ENCODE measurements around the gene AFF3. TPM values are rescaled to one million over a fixed set of nuclear protein-coding genes. Genes with fewer than 3 reads are reported as not detected.

AFF3 gene
- total and polyA plus RNA-seq, 2 donors (not counting 3 experiments of a cell fraction or from before 2014, with no cell fraction given): 0.06 to 0.07 TPM

- Histone ChIP-seq H3K9me3 (replicated peaks; ENCODE audit: control insufficient read depth, insufficient read depth, low read length) (no peaks in the 10 kb centered on the region), H3K27me3 (ENCODE audit: control insufficient read depth in 2 of 2, insufficient read depth in 2 of 2, low read length in 2 of 2) (peaks cover 0 to 3% of the 10 kb centered on the region in 2 experiments), H3K79me2 (ENCODE audit: control insufficient read depth, insufficient read depth, low read length) (no peaks in the 10 kb centered on the region), H3K27ac (ENCODE audit: insufficient read depth, low read depth, low read length) (no peak overlapping the region), H3K9ac (replicated peaks; ENCODE audit: extremely low read depth, insufficient read depth, low read length) (no peak overlapping the region), H3K4me3 (replicated peaks in 1 of 3; ENCODE audit: insufficient read depth in 1 of 3, low read depth in 1 of 3, low read length in 3 of 3) (no peak overlapping the region), H3K36me3 (ENCODE audit: control insufficient read depth in 2 of 2, extremely low read depth in 1 of 2, insufficient read depth in 2 of 2, low read length in 2 of 2) (no peaks in the 10 kb centered on the region), H2AFZ (ENCODE audit: low read depth, low read length) (no peak overlapping the region), H3K9me1 (replicated peaks; ENCODE audit: control insufficient read depth, extremely low read depth, insufficient read depth, low read length) (no peaks in the 10 kb centered on the region), H3K4me2 (ENCODE audit: insufficient read depth, low read length) (no peak overlapping the region), H4K20me1 (replicated peaks; ENCODE audit: control insufficient read depth, extremely low read depth, insufficient read depth, low read length) (no peaks in the 10 kb centered on the region), H3K4me1 (ENCODE audit: control insufficient read depth, extremely low read depth, insufficient read depth, low read length) (no peaks in the 10 kb centered on the region)
- intact Hi-C loops (cut with micrococcal nuclease): no loop called here
- dilution Hi-C loops (cut with MboI; ENCODE audit: extremely low pct_ligation_motif_present, low sequenced_read_pairs): no loop called here
- CTCF ChIA-PET: no interaction called here
- DNase-seq (ENCODE audit: low read depth, low spot score) (no peak), FAIRE-seq (no peak)
- POLR2A ChIA-PET: no interaction called here
- no TSS peak for BruUV-seq (replicated peaks)
- TF ChIP-seq GATA2 (IDR thresholded peaks at IDR 0.05; ENCODE audit: insufficient read depth, insufficient read length, low read depth, low read length): no peak
- no peak for TF ChIP-seq POLR2AphosphoS5 (IDR thresholded peaks at IDR 0.05; ENCODE audit: insufficient read depth, low read depth, low read length)
- no peak for TF ChIP-seq MYC (IDR thresholded peaks at IDR 0.05; ENCODE audit: low read depth, low read length)
- TF ChIP-seq JUN (IDR thresholded peaks at IDR 0.05; ENCODE audit: borderline replicate concordance, insufficient read depth, insufficient read length, low read depth): no peak
- no peak for TF ChIP-seq FOS (IDR thresholded peaks at IDR 0.05; ENCODE audit: borderline replicate concordance, insufficient read depth, low read length)
- no peak for TF ChIP-seq EZH2 (IDR thresholded peaks at IDR 0.05; ENCODE audit: borderline replicate concordance, low read depth, low read length, severe bottlenecking)
- no peak for TF ChIP-seq CTCF (IDR thresholded peaks at IDR 0.05; ENCODE audit: extremely low read depth in 1 of 2, insufficient read depth in 1 of 2, low read depth in 1 of 2, low read length in 2 of 2)
- TF ChIP-seq POLR2A (IDR thresholded peaks at IDR 0.05; ENCODE audit: low read depth, low read length): no peak
These were observed 16.8 kb downstream of the AFF3 start for GRCh38 chr2:100125626-100126025.
